Measurements from ENCODE around the gene SSBP3.

GRCh38 chr1:54273795-54274163, 132.4 kb downstream of the SSBP3 start:
- TF ChIP-seq CTCF (optimal IDR thresholded peaks at IDR 0.05 in 1 of 3, IDR thresholded peaks at IDR 0.05 in 1 of 3, conservative IDR thresholded peaks at IDR 0.05 in 1 of 3; ENCODE audit: extremely low read depth in 1 of 3, insufficient read depth in 2 of 3, low read length in 3 of 3) (no peak), EZH2 (IDR thresholded peaks at IDR 0.05; ENCODE audit: low read length) (no peak)
